SKM-1 treated with dmso at 0.1 percent for 144 hours (cell line): Measurements from ENCODE around the gene ELFN1.

Source experiments
- DNase-seq: peaks from one replicate; lab custom pipeline; 2025; ENCODE audit not compliant: unreplicated experiment; lab: John Stamatoyannopoulos, UW

The ELFN1 gene

GRCh38 chr7:1669954-1670893, at the start of gene ELFN1:
ELFN1 (plus strand) TSS chr7:1670277; CDS start chr7:1744597, 74,320 bp downstream.
- no peak for DNase-seq

GRCh38 chr7:1620835-1621234, 49.2 kb upstream of the ELFN1 start:
- no peak for DNase-seq

- DNase-seq, result no peak
Measured at GRCh38 chr7:1621718-1622117, 48.4 kb upstream of the ELFN1 start.

GRCh38 chr7:1622441-1622840, 47.6 kb upstream of the ELFN1 start:
- no peak for DNase-seq

- DNase-seq, result no peak
Measured at GRCh38 chr7:1623810-1624209, 46.3 kb upstream of the ELFN1 start.

- no peak for DNase-seq
Measured at GRCh38 chr7:1624999-1625927, 44.8 kb upstream of the ELFN1 start.

- DNase-seq, result no peak
Measured at GRCh38 chr7:1626769-1627168, 43.3 kb upstream of the ELFN1 start.

GRCh38 chr7:1630700-1631336, 39.3 kb upstream of the ELFN1 start:
- no peak for DNase-seq

- no peak for DNase-seq
Measured at GRCh38 chr7:1631678-1632077, 38.4 kb upstream of the ELFN1 start.

GRCh38 chr7:1632506-1632905, 37.6 kb upstream of the ELFN1 start:
- DNase-seq, result no peak

- DNase-seq, result no peak
Measured at GRCh38 chr7:1632916-1633785, 36.9 kb upstream of the ELFN1 start.

- no peak for DNase-seq
Measured at GRCh38 chr7:1635401-1635800, 34.7 kb upstream of the ELFN1 start.

- DNase-seq, result no peak
Measured at GRCh38 chr7:1637155-1637554, 32.9 kb upstream of the ELFN1 start.

GRCh38 chr7:1638215-1638661, 31.8 kb upstream of the ELFN1 start:
- DNase-seq, result no peak

GRCh38 chr7:1639071-1639470, 31.0 kb upstream of the ELFN1 start:
- no peak for DNase-seq

- DNase-seq, result no peak
Measured at GRCh38 chr7:1639532-1640175, 30.4 kb upstream of the ELFN1 start.

- DNase-seq, result no peak
Measured at GRCh38 chr7:1640376-1641172, 29.5 kb upstream of the ELFN1 start.

- DNase-seq, result no peak
Measured at GRCh38 chr7:1641173-1641572, 28.9 kb upstream of the ELFN1 start.
